SJCRH30 (cell line): ENCODE data around the gene NAPSA. TPM values are rescaled to one million over a fixed set of nuclear protein-coding genes. Genes with fewer than 3 reads are reported as not detected.
A peak's percentile ranks its signal among the peaks of the same experiment; 100 is the strongest.

Source experiments
- DNase-seq, 2 experiments: peaks; one replicate each; pipeline ENCODE4 v3.0.0-alpha.2; 2015 to 2020
- H3K27ac ChIP-seq: fragments of 250-450 bp; sonication (Bioruptor Pico); 2 replicates; pipeline ENCODE4 v1.5.1; 2020; ENCODE audit warnings: mild to moderate bottlenecking, moderate library complexity
- H3K27me3 ChIP-seq: fragments of 250-450 bp; sonication (Bioruptor Pico); 2 replicates; pipeline ENCODE4 v1.5.1; 2020; ENCODE audit warnings: mild to moderate bottlenecking, moderate library complexity
- H3K36me3 ChIP-seq: fragments of 250-450 bp; sonication (Bioruptor Pico); 2 replicates; pipeline ENCODE4 v1.5.1; 2020; ENCODE audit warnings: mild to moderate bottlenecking, moderate library complexity
- H3K4me1 ChIP-seq: fragments of 250-450 bp; sonication (Bioruptor Pico); 2 replicates; pipeline ENCODE4 v1.5.1; 2020; ENCODE audit warnings: mild to moderate bottlenecking, moderate library complexity
- H3K4me3 ChIP-seq: fragments of 250-450 bp; sonication (Bioruptor Pico); 2 replicates; pipeline ENCODE4 v1.5.1; 2020; ENCODE audit warnings: mild to moderate bottlenecking, moderate library complexity
- H3K9me3 ChIP-seq: fragments of 250-450 bp; sonication (Bioruptor Pico); replicated peaks from 2 replicates; pipeline ENCODE4 v1.5.1; 2020; ENCODE audit warnings: mild to moderate bottlenecking, moderate library complexity
- total RNA-seq: library from RNA; depleted of rRNA; stranded (reverse); fragments of >200 nt; shearing (Covaris generic); gene quantifications from 2 replicates; pipeline ENCODE4 v1.2.3, GENCODE V29; 2014; rRNA removed

NAPSA gene
- total RNA-seq, 1 experiment from 2014 or later: 0.08 TPM

GRCh38 chr19:50312967-50313811, 52.2 kb downstream of the NAPSA start:
- Histone ChIP-seq H3K4me3 (no peak overlapping the region), H3K9me3 (no peaks in the 10 kb centered on the region), H3K27ac (no peak overlapping the region), H3K36me3 (no peaks in the 10 kb centered on the region), H3K27me3 (no peaks in the 10 kb centered on the region), H3K4me1 (no peaks in the 10 kb centered on the region)
- DNase-seq: no peak

- Histone ChIP-seq H3K27me3 (no peaks in the 10 kb centered on the region), H3K9me3 (0 out of 2 replicates have a peak, but pooled peaks cover 2% of the 10 kb centered on the region), H3K36me3 (0 out of 2 replicates have a peak, but pooled peaks cover 5% of the 10 kb centered on the region), H3K4me1 (no peaks in the 10 kb centered on the region), H3K27ac (no peak overlapping the region), H3K4me3 (no peak overlapping the region)
- DNase-seq: peak in 1 of 2 experiments; percentile 29
Measured at GRCh38 chr19:50311723-50312635, 53.5 kb downstream of the NAPSA start.

GRCh38 chr19:50310759-50311465, 54.5 kb downstream of the NAPSA start:
- Histone ChIP-seq H3K4me1 (no peaks in the 10 kb centered on the region), H3K4me3 (no peak overlapping the region), H3K27ac (no peak overlapping the region), H3K36me3 (peaks cover 10% of the 10 kb centered on the region; the same call in 1 of the 2 replicates), H3K27me3 (no peaks in the 10 kb centered on the region), H3K9me3 (0 out of 2 replicates have a peak, but pooled peaks cover 2% of the 10 kb centered on the region)
- DNase-seq: no peak

- Histone ChIP-seq H3K9me3 (0 out of 2 replicates have a peak, but pooled peaks cover 2% of the 10 kb centered on the region), H3K36me3 (peaks cover 10% of the 10 kb centered on the region; the same call in 1 of the 2 replicates), H3K27me3 (no peaks in the 10 kb centered on the region), H3K27ac (no peak overlapping the region), H3K4me1 (no peaks in the 10 kb centered on the region), H3K4me3 (no peak overlapping the region)
- DNase-seq: no peak
Measured at GRCh38 chr19:50309396-50310125, 55.9 kb downstream of the NAPSA start.

GRCh38 chr19:50308991-50309390, 56.4 kb downstream of the NAPSA start:
- Histone ChIP-seq H3K4me1 (no peaks in the 10 kb centered on the region), H3K36me3 (peaks cover 10% of the 10 kb centered on the region), H3K9me3 (0 out of 2 replicates have a peak, but pooled peaks cover 2% of the 10 kb centered on the region), H3K27me3 (no peaks in the 10 kb centered on the region), H3K27ac (no peak overlapping the region), H3K4me3 (no peak overlapping the region)
- DNase-seq: no peak

Other genes with a start within 250 kb of the NAPSA start
- 0.24 TPM in 1 of 2 replicates, not detected in the other for gene IZUMO2, start 202.4 kb downstream of the NAPSA start, total RNA-seq
- 25.5 and 25.7 TPM in 2 replicates for gene MYH14, start 162.0 kb downstream of the NAPSA start, total RNA-seq
- 1.1 and 1.2 TPM in 2 replicates for gene KCNC3, start 36.3 kb downstream of the NAPSA start, total RNA-seq
- gene NR1H2, start 10.8 kb upstream of the NAPSA start, total RNA-seq: 22.3 and 22.6 TPM in 2 replicates
- 74.4 and 75.2 TPM in 2 replicates for gene POLD1, start 18.7 kb upstream of the NAPSA start, total RNA-seq
- 0.83 and 2.8 TPM in 2 replicates for gene SPIB, start 53.3 kb upstream of the NAPSA start, total RNA-seq
- 13.8 and 14.7 TPM in 2 replicates for gene MYBPC2, start 67.3 kb upstream of the NAPSA start, total RNA-seq
- gene EMC10, start 110.9 kb upstream of the NAPSA start, total RNA-seq: 52.7 and 56.3 TPM in 2 replicates
- 0.89 and 1.2 TPM in 2 replicates for gene GARIN5A, start 111.2 kb upstream of the NAPSA start, total RNA-seq
- gene JOSD2, start 145.6 kb upstream of the NAPSA start, total RNA-seq: 17.7 and 23.8 TPM in 2 replicates
- gene ASPDH, start 148.3 kb upstream of the NAPSA start, total RNA-seq: not detected in 2 replicates
- gene LRRC4B, start 202.8 kb upstream of the NAPSA start, total RNA-seq: 0.02 and 0.13 TPM in 2 replicates